GM23248 (cell line): ENCODE measurements around the gene LRRN4CL.

Experiments
- EZH2 ChIP-seq: fragments of 200-600 bp; sonication (generic); IDR thresholded peaks from 2 replicates; pipeline ENCODE4 v1.6.1; 2018; ENCODE audit warnings: antibody characterized with exemption, mild to moderate bottlenecking; ENCODE audit not compliant: insufficient read depth, poor library complexity, severe bottlenecking
- EZH2phosphoT487 ChIP-seq: fragments of 200-600 bp; sonication (generic); IDR thresholded peaks from 2 replicates; pipeline ENCODE4 v1.6.1; 2018; ENCODE audit warnings: antibody characterized with exemption, moderate library complexity, mild to moderate bottlenecking, low read depth; ENCODE audit not compliant: insufficient read depth

GRCh38 chr11:62715150-62716130, 26.1 kb upstream of the LRRN4CL start:
- TF ChIP-seq EZH2 (no peak), EZH2phosphoT487 (no peak)
